HG02610 (cell line): ENCODE results near the gene GRIN2C.

Source experiments
- ATAC-seq: cut with Tn5 transposase; IDR thresholded peaks from one replicate; pipeline ENCODE4 v1.9.1; 2021; ENCODE audit warnings: mild to moderate bottlenecking, moderate library complexity; ENCODE audit not compliant: unreplicated experiment

GRIN2C gene

DNA sequence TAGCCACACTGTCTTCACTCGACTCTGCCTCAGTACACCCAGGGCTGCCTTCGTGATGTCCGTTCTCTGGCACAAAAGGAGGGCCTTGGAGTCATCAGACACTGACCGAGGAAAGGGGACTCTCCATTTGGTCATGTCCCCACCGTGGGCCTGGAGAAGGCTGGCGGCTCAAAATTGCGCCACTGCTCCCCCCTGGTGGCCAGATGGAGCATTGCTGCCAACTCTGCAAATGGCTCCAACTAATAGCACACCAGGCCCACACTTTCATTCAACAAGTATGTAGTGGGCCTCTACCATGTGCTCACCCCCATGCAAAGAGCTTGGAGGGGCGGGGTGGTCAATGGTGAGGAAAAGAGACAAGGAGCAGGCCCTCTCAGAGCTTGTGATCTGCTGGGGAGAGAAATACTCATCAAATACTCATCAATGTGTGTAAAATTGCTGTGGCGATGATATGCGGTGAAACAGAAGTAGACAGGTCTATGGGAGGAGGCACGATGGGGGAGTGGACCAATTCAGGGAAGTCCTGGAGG, 5.2 kb upstream of the GRIN2C start:
- ATAC-seq: no peak

DNA sequence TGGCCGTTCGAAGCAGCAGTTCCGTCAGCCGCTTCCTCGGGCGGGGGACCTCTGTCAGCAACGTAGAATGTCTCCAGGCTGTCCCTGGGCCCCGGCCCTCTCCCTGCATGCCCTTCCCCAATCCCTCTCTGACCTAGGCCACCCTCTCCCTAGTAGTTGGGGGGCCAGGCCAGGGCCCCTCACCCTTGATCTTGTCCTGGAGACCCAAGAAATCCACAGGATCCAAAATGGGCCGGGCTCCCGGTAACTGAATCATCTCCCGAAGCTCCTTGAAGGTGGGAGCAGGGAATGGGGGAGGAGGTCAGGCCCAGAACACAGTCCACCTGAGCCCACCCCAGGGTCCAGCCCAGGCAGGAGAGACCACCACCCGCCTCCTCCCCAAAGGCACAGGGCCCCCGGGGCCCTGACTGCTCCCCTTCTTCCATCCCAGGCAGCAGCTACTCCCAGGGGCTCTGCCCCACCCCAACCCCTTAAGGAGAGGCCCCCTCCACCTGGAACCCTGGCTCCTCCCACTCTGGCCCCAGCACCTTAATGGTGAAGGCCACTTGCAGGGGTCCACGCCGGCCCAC, 4.7 kb upstream of the GRIN2C start:
- no peak for ATAC-seq

GRCh38 chr17:74863420-74864296, 4.0 kb upstream of the GRIN2C start:
- no peak for ATAC-seq

DNA sequence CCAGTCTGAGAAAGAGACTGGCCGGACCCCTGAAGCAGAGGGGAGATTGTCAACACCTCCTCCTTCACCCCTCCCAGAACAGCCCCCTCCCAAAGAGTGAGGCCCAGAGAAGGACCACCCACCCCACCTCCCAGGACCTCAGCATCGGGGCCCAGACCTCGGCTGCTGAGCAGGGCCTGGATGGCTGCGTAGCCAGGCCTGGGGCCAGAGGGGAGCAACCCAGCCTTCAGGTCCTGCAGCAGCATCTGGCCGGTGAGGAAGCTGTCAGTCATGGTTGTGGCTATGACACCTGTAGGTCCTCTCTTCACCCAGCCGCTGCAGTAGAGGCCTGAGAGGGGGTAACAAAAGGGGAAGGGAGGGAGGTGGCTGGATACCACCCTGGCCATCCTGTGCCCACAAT, 3.2 kb upstream of the GRIN2C start:
- ATAC-seq: no peak

DNA sequence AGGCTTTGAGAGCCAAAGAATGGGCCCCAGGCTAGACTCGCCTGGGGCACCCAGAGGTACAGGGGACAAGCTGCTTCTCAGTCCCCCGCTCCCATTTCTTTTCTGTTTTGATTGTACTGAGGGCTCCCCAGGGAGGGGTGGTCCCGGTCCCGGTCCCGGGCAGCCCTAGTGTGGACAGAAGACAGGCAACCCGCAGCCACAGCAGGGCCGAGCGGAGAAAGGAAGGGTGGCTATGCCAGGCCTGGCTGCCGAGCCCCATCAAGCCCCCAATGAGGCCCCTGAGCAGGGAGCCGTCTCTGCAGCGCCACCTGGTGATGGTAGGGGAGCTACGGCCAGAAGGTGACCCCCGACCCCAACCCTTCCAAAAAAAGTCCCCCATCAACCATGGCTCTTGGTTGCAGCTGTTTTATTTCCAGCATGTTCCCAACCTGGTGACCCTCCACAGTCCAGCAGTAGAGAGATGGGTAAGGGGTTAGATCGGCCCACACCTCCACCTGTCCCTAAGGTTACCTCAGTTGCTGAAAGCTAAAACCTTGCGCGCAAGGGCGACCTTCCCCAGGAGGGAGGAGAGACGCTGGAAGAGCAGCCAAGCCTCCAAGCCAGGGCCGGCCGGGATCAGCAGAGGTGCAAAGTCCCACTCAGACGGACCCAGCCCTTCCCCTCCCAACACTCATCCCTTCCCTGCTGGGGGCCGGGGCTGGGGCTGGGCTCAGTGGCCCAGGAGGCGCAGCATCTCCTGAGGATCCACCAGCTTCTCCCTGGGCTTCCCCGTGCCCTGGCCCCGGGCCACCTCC, 2.6 kb upstream of the GRIN2C start:
- no peak for ATAC-seq

- no peak for ATAC-seq
Measured at GRCh38 chr17:74861662-74862107, 2.0 kb upstream of the GRIN2C start.

DNA sequence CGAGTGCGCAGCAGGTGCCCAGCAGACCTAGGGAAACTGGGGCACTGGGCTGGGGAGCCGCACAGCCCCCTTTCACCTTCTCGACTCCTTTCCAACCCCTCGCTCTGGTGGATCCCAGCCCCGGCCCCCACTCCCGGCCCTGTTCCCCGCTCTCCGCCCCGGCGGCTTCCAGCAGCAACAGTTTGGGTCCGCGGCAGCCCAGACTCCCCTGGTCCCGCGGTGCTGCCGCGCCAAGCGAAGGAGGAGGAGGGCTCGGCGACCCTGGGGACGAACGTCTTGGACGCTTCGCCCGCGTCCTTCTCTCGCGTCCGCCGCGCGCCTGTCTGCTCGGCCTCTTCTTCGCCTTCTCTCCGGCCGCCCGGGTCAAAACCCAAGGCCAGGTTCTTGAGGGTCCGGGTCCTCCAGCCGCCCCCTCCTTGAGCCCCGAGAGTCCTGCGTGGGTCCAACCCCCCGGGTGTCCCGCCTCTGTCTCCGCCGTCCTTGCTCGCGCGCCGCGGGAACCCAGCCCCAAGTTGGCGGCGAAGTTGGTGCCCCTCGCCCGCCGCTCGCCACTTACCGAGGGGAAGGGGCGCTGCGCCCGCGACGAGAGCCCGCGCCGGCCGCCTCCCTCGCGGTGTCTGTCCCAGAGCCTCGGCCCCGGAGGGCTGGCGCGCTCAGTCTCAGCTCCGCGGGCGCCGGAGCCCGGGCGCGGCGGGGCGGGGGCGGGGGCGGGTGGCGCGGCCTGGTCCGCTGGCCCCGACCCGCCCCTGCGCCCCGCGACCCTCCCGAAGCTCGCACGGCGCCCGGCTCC, 1.4 kb upstream of the GRIN2C start:
- no peak for ATAC-seq

DNA sequence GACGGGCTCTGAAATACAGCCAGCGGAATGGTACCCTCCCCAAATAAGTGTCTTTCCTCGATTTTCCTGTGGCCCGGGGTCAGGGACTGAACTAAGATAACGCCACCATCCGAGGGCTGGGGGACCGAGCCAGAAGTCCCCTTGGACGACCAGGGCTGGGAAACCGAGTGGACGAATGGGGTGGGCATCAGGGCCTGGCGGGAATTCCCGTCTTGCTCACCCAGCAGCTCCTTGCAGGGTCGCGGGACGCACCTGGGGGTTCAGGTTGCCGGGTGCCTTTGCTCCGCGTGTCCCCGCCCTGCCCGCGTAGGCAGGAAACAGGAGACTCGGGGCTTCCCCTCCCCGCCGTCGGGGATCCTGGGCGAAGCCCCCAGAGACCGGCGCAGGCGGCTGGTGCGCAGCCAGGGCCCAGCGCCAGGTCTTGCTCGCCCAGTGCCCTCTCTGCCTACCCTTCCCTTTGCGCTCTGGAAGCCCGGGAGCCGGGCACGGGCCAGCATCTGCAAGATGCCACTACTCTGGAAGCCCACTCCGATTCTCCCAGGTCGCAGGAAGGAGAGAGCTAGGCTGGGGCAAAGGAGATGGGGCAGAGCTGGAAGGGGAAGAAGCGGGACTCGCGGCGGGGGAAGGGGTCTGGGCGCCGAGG, 665 bp upstream of the GRIN2C start:
- no peak for ATAC-seq

- no peak for ATAC-seq
Measured at GRCh38 chr17:74858672-74859458, 820 bp downstream of the GRIN2C start.

GRCh38 chr17:74857191-74857590, 2.5 kb downstream of the GRIN2C start:
- ATAC-seq: no peak

- no peak for ATAC-seq
Measured at GRCh38 chr17:74856112-74856511, 3.6 kb downstream of the GRIN2C start.

- no peak for ATAC-seq
Measured at GRCh38 chr17:74855323-74855722, 4.4 kb downstream of the GRIN2C start.

- no peak for ATAC-seq
Measured at GRCh38 chr17:74854792-74855191, 4.9 kb downstream of the GRIN2C start.

DNA sequence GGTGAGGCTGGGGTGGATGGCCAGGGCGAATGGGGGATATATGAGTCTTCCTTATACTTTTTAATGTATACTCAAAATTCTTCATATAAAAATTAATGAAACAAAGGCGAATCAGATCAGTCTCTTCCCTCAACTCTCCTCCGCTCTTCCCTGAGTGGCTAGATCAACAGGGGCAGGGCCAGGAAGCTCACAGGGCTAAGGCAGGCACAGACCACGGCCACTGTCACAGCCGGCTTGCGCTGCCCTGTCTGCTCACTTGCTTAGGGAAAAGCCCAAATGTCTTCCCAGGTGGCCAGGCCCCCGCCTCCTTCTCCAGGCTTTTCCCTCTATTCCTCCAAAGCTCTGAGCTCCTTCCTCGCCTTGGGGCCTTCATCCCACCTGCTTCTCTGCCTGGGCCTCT, 6.0 kb downstream of the GRIN2C start:
- no peak for ATAC-seq

DNA sequence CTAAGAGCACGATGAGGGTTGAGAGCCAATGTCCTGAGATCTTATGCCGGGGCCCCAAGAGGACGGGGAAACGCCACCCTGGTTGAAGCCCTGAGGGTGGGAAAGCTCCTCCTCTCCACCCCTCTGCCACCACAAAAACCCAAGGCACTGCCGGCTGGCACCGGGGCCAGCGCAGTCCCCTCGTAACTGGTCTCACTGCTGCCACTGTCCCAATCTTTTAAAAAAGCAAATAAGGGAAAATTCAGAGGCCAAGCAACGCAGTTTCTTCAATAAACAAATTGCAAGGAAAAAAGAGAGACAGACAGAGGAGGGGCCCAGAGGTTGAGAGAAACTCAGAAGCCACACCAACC, 6.7 kb downstream of the GRIN2C start:
- ATAC-seq: no peak

GRCh38 chr17:74852237-74853047, 7.2 kb downstream of the GRIN2C start:
- no peak for ATAC-seq

DNA sequence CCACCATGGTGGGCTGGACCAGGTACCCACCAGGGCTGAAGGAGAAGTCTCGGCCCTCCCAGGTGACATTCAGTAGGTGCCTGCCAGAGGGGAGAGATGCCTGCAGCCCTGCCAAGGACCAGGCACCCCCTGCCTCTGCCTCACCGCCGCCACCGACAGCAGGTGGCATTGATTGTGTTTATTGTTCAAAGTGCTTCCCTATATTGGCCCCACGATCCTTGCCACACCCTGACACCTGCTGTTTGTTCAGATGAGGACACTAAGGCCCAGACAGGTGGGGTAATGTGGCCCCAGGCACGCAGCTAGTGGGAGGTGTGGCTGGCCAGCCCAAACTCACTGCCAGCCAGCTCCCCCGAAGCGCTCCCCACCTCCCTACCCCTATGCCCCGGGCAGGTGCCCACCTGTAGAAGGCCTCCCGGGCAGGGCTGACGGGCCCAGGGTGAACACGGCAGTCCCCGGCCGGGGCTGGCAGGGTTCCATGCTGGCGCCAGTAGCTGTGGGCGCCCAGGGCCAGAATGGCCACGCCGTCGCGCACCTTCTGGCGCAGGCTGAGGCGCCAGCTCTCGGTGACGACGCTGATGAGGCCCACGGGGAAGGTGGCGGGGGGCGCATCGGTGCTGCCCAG, 8.0 kb downstream of the GRIN2C start:
- no peak for ATAC-seq

GRCh38 chr17:74850914-74851313, 8.8 kb downstream of the GRIN2C start:
- ATAC-seq: no peak
